ENCODE results near the gene CHST4. TPM values are rescaled to one million over a fixed set of nuclear protein-coding genes. Genes with fewer than 3 reads are reported as not detected.

Gene CHST4
- total RNA-seq, 4 donors from 2014 or later, result 0.26 to 0.63 TPM; not detected in 2

- TF ChIP-seq CTCF (IDR thresholded peaks at IDR 0.05), result no peak
- no peak for TF ChIP-seq EP300 (IDR thresholded peaks at IDR 0.05)
- intact Hi-C loops (cut with DNase I), result no loop called here
- H3K36me3 ChIP-seq, result no peaks in the 10 kb centered on the region
- no peaks in the 10 kb centered on the region for H3K9me3 ChIP-seq
- H3K4me3 ChIP-seq, result no peak overlapping the region
- H3K27me3 ChIP-seq, result no peaks in the 10 kb centered on the region
- WGBS, result 69% methylated on average over 3 of the region's 3 CpGs
- peaks cover 0 to 5% (median 0%) of the 10 kb centered on the region in 4 donors for H3K4me1 ChIP-seq
- no peak for DNase-seq (ENCODE audit: extremely low spot score)
- H3K27ac ChIP-seq (replicated peaks in 1 of 4), result no peak overlapping the region
These were observed 5.7 kb upstream of the CHST4 start for GRCh38 chr16:71520550-71520949.

- H3K4me3 ChIP-seq, result peak overlapping the region in 1 of 4 donors; percentile 7
- 56% methylated on average over 16 of the region's 16 CpGs for WGBS
These were observed 1.4 kb upstream of the CHST4 start for GRCh38 chr16:71524566-71525553.

GRCh38 chr16:71528257-71528656, 2.0 kb downstream of the CHST4 start:
- DNase-seq (ENCODE audit: extremely low spot score), result no peak
- 93% methylated on average over 1 of the region's 1 CpG for WGBS
- no peaks in the 10 kb centered on the region for H3K27me3 ChIP-seq
- no peak overlapping the region for H3K4me3 ChIP-seq
- H3K36me3 ChIP-seq, result no peaks in the 10 kb centered on the region
- H3K9me3 ChIP-seq, result no peaks in the 10 kb centered on the region
- intact Hi-C loops (cut with DNase I), result no loop called here
- H3K27ac ChIP-seq (replicated peaks in 1 of 4), result no peak overlapping the region
- peaks cover 0 to 16% (median 11%) of the 10 kb centered on the region in 4 donors for H3K4me1 ChIP-seq
- TF ChIP-seq EP300 (IDR thresholded peaks at IDR 0.05) (no peak), POLR2A (IDR thresholded peaks at IDR 0.05; ENCODE audit: low read depth) (no peak), POLR2AphosphoS5 (IDR thresholded peaks at IDR 0.05) (no peak), CTCF (IDR thresholded peaks at IDR 0.05) (no peak)

More at GRCh38 chr16:71524566-71525553, 1.4 kb upstream of the CHST4 start:
- DNase-seq (ENCODE audit: extremely low spot score), result no peak
- H3K27ac ChIP-seq (replicated peaks in 1 of 4), result peak overlapping the region in 1 of 4 donors; percentile 15
- intact Hi-C loops (cut with DNase I), result no loop called here
- no peaks in the 10 kb centered on the region for H3K36me3 ChIP-seq
- H3K27me3 ChIP-seq, result no peaks in the 10 kb centered on the region
- TF ChIP-seq CTCF (IDR thresholded peaks at IDR 0.05) (no peak), EP300 (IDR thresholded peaks at IDR 0.05) (no peak), POLR2AphosphoS5 (IDR thresholded peaks at IDR 0.05) (peak in 1 of 2 donors; percentile 8), POLR2A (IDR thresholded peaks at IDR 0.05; ENCODE audit: low read depth) (no peak)
- H3K4me1 ChIP-seq, result peaks cover 0 to 16% (median 11%) of the 10 kb centered on the region in 4 donors
- H3K9me3 ChIP-seq, result no peaks in the 10 kb centered on the region

- Histone ChIP-seq H3K9me3 (no peaks in the 10 kb centered on the region), H3K4me1 (peaks cover 0 to 16% (median 11%) of the 10 kb centered on the region in 4 donors), H3K4me3 (no peak overlapping the region), H3K36me3 (no peaks in the 10 kb centered on the region), H3K27ac (replicated peaks in 1 of 4) (no peak overlapping the region), H3K27me3 (no peaks in the 10 kb centered on the region)
- no peak for DNase-seq (ENCODE audit: extremely low spot score)
- TF ChIP-seq POLR2A (IDR thresholded peaks at IDR 0.05; ENCODE audit: low read depth), result no peak
- no peak for TF ChIP-seq POLR2AphosphoS5 (IDR thresholded peaks at IDR 0.05)
- no peak for TF ChIP-seq EP300 (IDR thresholded peaks at IDR 0.05)
- no peak for TF ChIP-seq CTCF (IDR thresholded peaks at IDR 0.05)
- WGBS, result 78% methylated on average over 4 of the region's 4 CpGs
- intact Hi-C loops (cut with DNase I), result no loop called here
These were observed 2.6 kb downstream of the CHST4 start for GRCh38 chr16:71528863-71529262.

Data from esophagus muscularis mucosa (tissue), 4 donors.